Neutrophil (primary cell): Measurements from ENCODE around the gene CEP19.

Source experiments
- H3K27ac ChIP-seq: fragments of 200-600 bp; sonication (generic); 2 replicates; pipeline ENCODE4 v1.5.1; 2016; ENCODE audit warnings: mild to moderate bottlenecking, moderate library complexity
- H3K27me3 ChIP-seq: fragments of 200-600 bp; sonication (generic); 2 replicates; pipeline ENCODE4 v1.6.0; 2016; ENCODE audit warnings: mild to moderate bottlenecking
- H3K36me3 ChIP-seq: fragments of 200-600 bp; sonication (generic); 2 replicates; pipeline ENCODE4 v1.5.1; 2017
- H3K4me1 ChIP-seq, 2 experiments: fragments of 200-600 bp in 1 of 2; sonication (generic) in 1 of 2; 1 replicate in 1 of 2; 2 replicates in 1 of 2; pipeline versions ENCODE4 v1.5.1 to v1.6.1; 2013 to 2016; ENCODE audit warnings: low read depth in 1 of 2, low read length in 1 of 2, mild to moderate bottlenecking in 1 of 2, moderate library complexity in 1 of 2; ENCODE audit not compliant: control insufficient read depth in 1 of 2, insufficient read depth in 1 of 2
- H3K4me3 ChIP-seq, 2 experiments: fragments of 200-600 bp in 1 of 2; sonication (generic) in 1 of 2; 1 replicate in 1 of 2; 2 replicates in 1 of 2; pipeline ENCODE4 v1.5.1; 2013 to 2016; ENCODE audit warnings: low read depth in 1 of 2, low read length in 1 of 2, mild to moderate bottlenecking in 1 of 2, moderate library complexity in 1 of 2
- H3K9me3 ChIP-seq: fragments of 200-600 bp; sonication (generic); 2 replicates; pipeline ENCODE4 v1.5.1; 2016
- CTCF ChIP-seq: fragments of 200-600 bp; sonication (generic); IDR thresholded peaks from 2 replicates; pipeline ENCODE4 v1.5.1; 2016; ENCODE audit warnings: antibody characterized with exemption

Gene CEP19

GRCh38 chr3:196667056-196667825 lies 44.8 kb downstream of the CEP19 start:
- Histone ChIP-seq H3K9me3 (no peaks in the 10 kb centered on the region), H3K4me1 (peaks cover 7 to 15% of the 10 kb centered on the region in 2 experiments), H3K27ac (peak overlapping the region; percentile 54), H3K4me3 (no peak overlapping the region), H3K27me3 (no peaks in the 10 kb centered on the region), H3K36me3 (peaks cover 2% of the 10 kb centered on the region)
- no peak for TF ChIP-seq CTCF

- H3K4me3 ChIP-seq, result no peak overlapping the region
- no peaks in the 10 kb centered on the region for H3K9me3 ChIP-seq
- H3K4me1 ChIP-seq, result peaks cover 7 to 15% of the 10 kb centered on the region in 2 experiments
- H3K27me3 ChIP-seq, result no peaks in the 10 kb centered on the region
- peaks cover 12% of the 10 kb centered on the region for H3K36me3 ChIP-seq
- TF ChIP-seq CTCF, result no peak
- H3K27ac ChIP-seq, result no peak overlapping the region
Measured at GRCh38 chr3:196666001-196666867, 45.8 kb downstream of the CEP19 start.

GRCh38 chr3:196662711-196663571 lies 49.1 kb downstream of the CEP19 start:
- peaks cover 41% of the 10 kb centered on the region for H3K36me3 ChIP-seq
- no peak overlapping the region for H3K4me3 ChIP-seq
- TF ChIP-seq CTCF, result no peak
- H3K4me1 ChIP-seq, result peaks cover 0 to 6% of the 10 kb centered on the region in 2 experiments
- no peak overlapping the region for H3K27ac ChIP-seq
- H3K9me3 ChIP-seq, result no peaks in the 10 kb centered on the region
- H3K27me3 ChIP-seq, result no peaks in the 10 kb centered on the region

- Histone ChIP-seq H3K4me1 (no peaks in the 10 kb centered on the region), H3K36me3 (peaks cover 47% of the 10 kb centered on the region), H3K27me3 (no peaks in the 10 kb centered on the region), H3K4me3 (no peak overlapping the region), H3K9me3 (no peaks in the 10 kb centered on the region), H3K27ac (no peak overlapping the region)
- TF ChIP-seq CTCF, result no peak
Measured at GRCh38 chr3:196662033-196662432, 50.0 kb downstream of the CEP19 start.

- Histone ChIP-seq H3K27ac (no peak overlapping the region), H3K4me1 (no peaks in the 10 kb centered on the region), H3K27me3 (no peaks in the 10 kb centered on the region), H3K9me3 (no peaks in the 10 kb centered on the region), H3K4me3 (no peak overlapping the region), H3K36me3 (peaks cover 52% of the 10 kb centered on the region)
- TF ChIP-seq CTCF, result no peak
Measured at GRCh38 chr3:196661400-196661799, 50.6 kb downstream of the CEP19 start.
